ENCODE data around the gene ALPG. TPM values are rescaled to one million over a fixed set of nuclear protein-coding genes. Genes with fewer than 3 reads are reported as not detected.

Gene ALPG
- total and polyA plus RNA-seq, 2 of the 4 experiments (the other 2 are of a cell fraction) = not detected

GRCh38 chr2:232431705-232432590 is 25.3 kb downstream of the ALPG start:
- Histone ChIP-seq H3K4me3 (ENCODE audit: insufficient read depth, low read depth, low read length) (no peak overlapping the region), H2BK5ac (ENCODE audit: low read depth, low read length, poor library complexity, severe bottlenecking) (no peak overlapping the region), H3K36me3 (ENCODE audit: control insufficient read depth, insufficient read depth, low read length) (no peaks in the 10 kb centered on the region), H3K14ac (replicated peaks; ENCODE audit: low read depth, low read length) (no peak overlapping the region), H3K9me3 (ENCODE audit: control insufficient read depth, insufficient read depth, low read length) (no peaks in the 10 kb centered on the region), H3K9ac (ENCODE audit: low read depth, low read length) (no peak overlapping the region), H3K4ac (ENCODE audit: low read depth, low read length) (no peak overlapping the region), H2BK15ac (ENCODE audit: low read depth, low read length) (no peak overlapping the region), H3K27ac (ENCODE audit: insufficient read depth, low read length) (no peak overlapping the region), H3K23ac (ENCODE audit: low read depth, low read length) (no peak overlapping the region), H3K56ac (ENCODE audit: extremely low read depth, insufficient read depth, low read length) (no peak overlapping the region), H3K9me1 (ENCODE audit: insufficient read depth, low read length) (no peaks in the 10 kb centered on the region), H3K18ac (ENCODE audit: low read depth, low read length) (no peak overlapping the region), H2AFZ (replicated peaks; ENCODE audit: low read length, poor library complexity) (no peak overlapping the region), H4K20me1 (ENCODE audit: insufficient read depth, low read length) (no peaks in the 10 kb centered on the region), H3K79me1 (ENCODE audit: low read depth in 1 of 2, low read length in 2 of 2) (no peaks in the 10 kb centered on the region), H4K8ac (ENCODE audit: low read depth in 2 of 2, low read length in 2 of 2) (no peak overlapping the region), H2BK20ac (ENCODE audit: low read depth, low read length) (no peak overlapping the region), H3K4me2 (ENCODE audit: low read depth, low read length) (no peak overlapping the region), H3K4me1 (ENCODE audit: control insufficient read depth, insufficient read depth, low read length) (no peaks in the 10 kb centered on the region), H4K5ac (ENCODE audit: low read depth, low read length) (no peak overlapping the region), H4K91ac (ENCODE audit: insufficient read depth, low read depth, low read length) (no peak overlapping the region), H3K27me3 (ENCODE audit: control insufficient read depth, insufficient read depth, low read length) (peaks cover 17% of the 10 kb centered on the region), H2AK5ac (ENCODE audit: low read depth, low read length) (no peak overlapping the region), H2BK120ac (ENCODE audit: low read depth, low read length) (no peak overlapping the region), H2AK9ac (replicated peaks; ENCODE audit: low read depth, low read length, poor library complexity) (peak overlapping the region; percentile 23)
- TF ChIP-seq CTCF (conservative IDR thresholded peaks at IDR 0.05; ENCODE audit: low read depth, low read length) = no peak
- no peak for TF ChIP-seq SMC3 (IDR thresholded peaks at IDR 0.05; ENCODE audit: low read depth, low read length)
- TF ChIP-seq MAFK (IDR thresholded peaks at IDR 0.05; ENCODE audit: low read depth, low read length) = no peak
- TF ChIP-seq RFX5 (IDR thresholded peaks at IDR 0.05; ENCODE audit: low read depth, low read length) = no peak
- no peak for TF ChIP-seq BHLHE40 (IDR thresholded peaks at IDR 0.05; ENCODE audit: low read depth, low read length)
- no peak for TF ChIP-seq CEBPB (IDR thresholded peaks at IDR 0.05; ENCODE audit: low read depth, low read length)
- TF ChIP-seq MAZ (IDR thresholded peaks at IDR 0.05; ENCODE audit: borderline replicate concordance, low read depth, low read length) = no peak
- no peak for TF ChIP-seq RAD21 (IDR thresholded peaks at IDR 0.05; ENCODE audit: low read length)
- intact Hi-C loops (cut with micrococcal nuclease) (no loop called here), dilution Hi-C loops (cut with HindIII; ENCODE audit: low sequenced_read_pairs, unreplicated experiment) (no loop called here), in situ Hi-C loops (cut with MboI; ENCODE audit: low sequenced_read_pairs) (loop anchor here (5.0 kb wide), 1 partner anchor 525 kb away; no protein-coding TSS in a partner anchor)
- no peak for ATAC-seq (ENCODE audit: low read depth)
- CTCF ChIA-PET = no interaction called here
- no TSS peak for BruUV-seq (replicated peaks)
- POLR2A ChIA-PET (ENCODE audit: unreplicated experiment) = no interaction called here
- 84% methylated on average over 4 of the region's 16 CpGs; no CpG with 5 or more reads in 1 of the 2 experiments for WGBS, 2 experiments (ENCODE audit: extremely low coverage in 2 of 2, insufficient read length in 1 of 2)
- DNase-seq = no peak
